GDM1 (cell line): ENCODE results near the gene ELAC1.
A peak's percentile ranks its signal among the peaks of the same experiment; 100 is the strongest.

Source experiments
- DNase-seq: peaks from one replicate; lab custom pipeline; 2025; lab: John Stamatoyannopoulos, UW

Gene ELAC1

DNA sequence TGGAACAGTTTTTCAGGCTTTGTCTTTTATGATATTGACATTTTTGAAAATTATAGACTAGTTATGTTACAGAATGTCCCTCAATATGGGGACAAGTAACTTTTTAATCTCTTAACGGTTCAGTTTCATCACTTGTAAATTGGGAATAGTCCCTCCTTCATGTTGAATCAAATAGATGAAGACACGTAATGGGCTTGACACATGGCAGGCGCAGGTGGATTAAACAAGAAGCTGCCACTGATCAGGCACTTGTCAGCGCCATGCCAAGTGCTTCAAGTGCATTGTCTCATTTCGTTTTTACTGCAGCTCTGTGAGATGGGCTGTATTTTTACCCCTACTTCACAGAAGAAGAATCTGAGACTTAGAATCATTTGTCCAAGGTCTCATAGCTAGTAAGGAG is 52.7 kb downstream of the ELAC1 start:
- DNase-seq = no peak

DNA sequence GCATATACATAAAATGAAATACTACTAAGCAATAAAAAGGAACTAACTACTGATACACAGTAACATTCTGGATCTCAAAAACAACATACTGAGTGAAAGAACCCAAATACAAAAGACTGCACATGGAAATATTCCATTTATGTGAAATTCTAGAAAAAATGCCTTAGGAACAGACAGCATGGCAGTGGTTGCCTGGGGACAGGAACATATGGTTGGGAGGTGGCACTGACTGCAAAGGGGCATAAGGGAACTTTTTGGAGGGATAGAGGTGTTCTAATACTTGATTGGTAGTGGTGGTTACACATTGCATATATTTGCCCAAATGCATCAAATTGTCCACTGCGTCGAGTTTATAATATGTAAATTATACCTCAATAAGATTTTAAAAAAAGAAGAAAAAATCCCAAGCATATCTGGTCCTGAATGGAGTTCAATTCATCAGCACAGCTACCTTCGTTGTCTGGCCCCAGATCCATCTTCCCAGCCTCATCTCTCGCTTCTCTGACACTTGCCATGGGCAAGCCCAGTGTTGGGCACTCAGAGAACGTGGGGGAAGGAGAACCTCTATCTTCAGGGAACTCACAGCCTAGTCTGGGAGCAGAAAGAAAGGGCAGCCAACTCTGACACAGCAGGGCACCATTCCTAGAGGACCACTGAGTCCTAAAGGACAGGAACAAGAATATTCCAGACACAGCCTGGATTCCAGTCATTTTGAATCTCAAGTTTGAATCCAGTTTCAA is 53.6 kb downstream of the ELAC1 start:
- DNase-seq = no peak

DNA sequence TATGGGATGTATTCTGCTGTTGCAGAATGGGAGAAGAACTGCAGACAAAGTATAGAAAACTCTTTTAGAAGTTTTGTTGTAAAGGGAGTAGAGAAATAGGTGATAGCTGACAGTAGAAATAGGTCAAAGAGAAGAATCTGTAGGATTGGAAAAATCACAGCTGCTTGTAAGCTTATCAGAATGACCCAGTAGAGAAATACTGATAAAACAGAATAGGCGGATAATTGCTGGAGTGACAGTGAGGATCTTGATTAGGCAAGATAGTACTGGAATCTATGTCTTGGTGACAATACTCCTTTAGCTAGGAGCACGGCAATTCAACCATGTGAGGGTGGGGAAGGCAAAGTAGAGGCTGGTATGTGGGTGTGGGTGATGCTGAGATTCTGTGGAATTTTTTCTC is 57.7 kb downstream of the ELAC1 start:
- no peak for DNase-seq

DNA sequence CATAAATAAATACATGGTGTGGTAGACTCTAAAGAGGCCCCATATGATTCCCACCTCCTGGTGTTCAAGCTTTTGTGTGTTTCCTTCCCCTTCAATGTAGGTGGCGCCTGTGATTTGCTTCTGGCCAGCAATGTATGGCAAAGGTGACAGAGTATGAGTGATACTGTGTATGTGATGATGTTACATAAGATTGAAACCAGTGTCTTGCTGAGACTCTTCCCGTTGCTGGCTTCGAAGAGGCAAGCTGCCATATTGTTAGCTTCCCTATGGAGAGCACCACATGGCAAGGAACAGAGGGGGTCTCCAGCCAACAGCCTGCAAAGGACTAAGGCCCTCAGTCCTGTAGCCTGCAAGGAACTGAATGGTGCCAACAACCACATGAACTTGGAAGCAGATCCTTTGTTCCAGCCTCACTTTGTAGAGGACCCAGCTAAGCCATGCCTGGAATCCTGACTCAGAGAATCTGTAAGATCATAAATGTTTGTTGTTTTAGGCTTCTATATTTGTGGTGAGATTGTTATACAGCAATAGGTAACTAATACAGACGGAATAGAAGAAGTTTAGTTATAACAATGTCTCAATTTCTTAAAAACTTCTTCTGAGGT is 60.5 kb downstream of the ELAC1 start:
- no peak for DNase-seq

DNA sequence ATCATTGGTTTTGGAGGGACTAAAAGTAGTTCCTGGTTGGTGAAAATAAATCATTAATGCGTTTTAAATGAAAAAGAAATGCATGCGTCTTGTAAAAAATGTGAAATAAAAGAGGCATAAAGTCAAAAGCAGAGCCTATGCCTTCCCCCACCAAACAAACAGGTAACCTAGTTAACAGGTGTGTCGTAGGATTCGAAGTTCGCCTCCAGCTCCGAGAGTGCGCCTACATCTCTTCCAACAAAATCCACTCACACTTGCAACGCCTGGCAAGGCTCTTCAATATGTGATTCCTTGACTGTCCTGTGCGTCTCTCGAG is 61.5 kb downstream of the ELAC1 start:
- DNase-seq = no peak

DNA sequence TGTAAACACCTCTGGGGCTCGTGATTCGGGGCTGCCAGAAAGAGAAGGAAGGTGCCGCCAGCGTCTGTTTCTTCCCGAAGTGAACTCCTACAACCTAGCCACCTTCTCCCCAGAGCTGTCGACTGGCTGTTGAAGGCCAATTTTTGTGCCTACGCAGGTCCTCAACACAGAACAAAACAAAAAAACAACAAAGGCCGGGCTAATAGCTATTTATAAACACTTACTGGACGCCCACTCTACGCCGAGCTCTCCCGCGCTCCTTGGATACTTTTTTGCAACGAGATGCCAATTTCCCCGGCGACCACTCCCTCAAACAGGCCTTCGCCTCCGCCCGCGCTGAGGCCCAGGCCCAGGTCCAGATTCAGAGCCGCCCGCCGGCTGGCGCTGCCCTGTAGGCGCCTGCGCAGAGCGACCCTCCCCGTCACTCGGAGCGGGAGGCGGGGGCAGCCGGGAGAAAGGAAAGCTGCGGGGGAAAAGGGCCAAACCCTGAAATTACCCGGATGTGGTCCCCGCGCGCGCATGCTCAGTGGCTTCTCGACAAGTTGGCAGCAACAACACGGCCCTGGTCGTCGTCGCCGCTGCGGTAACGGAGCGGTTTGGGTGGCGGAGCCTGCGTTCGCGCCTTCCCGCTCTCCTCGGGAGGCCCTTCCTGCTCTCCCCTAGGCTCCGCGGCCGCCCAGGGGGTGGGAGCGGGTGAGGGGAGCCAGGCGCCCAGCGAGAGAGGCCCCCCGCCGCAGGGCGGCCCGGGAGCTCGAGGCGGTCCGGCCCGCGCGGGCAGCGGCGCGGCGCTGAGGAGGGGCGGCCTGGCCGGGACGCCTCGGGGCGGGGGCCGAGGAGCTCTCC is 62.1 kb downstream of the ELAC1 start, which contains the start of gene SMAD4:
Gene SMAD4, plus strand, starts transcription at position 520 of the 843 bp plus-strand sequence. CDS start 16,834 bp downstream, outside the sequence.
- DNase-seq = peak; percentile 92

DNA sequence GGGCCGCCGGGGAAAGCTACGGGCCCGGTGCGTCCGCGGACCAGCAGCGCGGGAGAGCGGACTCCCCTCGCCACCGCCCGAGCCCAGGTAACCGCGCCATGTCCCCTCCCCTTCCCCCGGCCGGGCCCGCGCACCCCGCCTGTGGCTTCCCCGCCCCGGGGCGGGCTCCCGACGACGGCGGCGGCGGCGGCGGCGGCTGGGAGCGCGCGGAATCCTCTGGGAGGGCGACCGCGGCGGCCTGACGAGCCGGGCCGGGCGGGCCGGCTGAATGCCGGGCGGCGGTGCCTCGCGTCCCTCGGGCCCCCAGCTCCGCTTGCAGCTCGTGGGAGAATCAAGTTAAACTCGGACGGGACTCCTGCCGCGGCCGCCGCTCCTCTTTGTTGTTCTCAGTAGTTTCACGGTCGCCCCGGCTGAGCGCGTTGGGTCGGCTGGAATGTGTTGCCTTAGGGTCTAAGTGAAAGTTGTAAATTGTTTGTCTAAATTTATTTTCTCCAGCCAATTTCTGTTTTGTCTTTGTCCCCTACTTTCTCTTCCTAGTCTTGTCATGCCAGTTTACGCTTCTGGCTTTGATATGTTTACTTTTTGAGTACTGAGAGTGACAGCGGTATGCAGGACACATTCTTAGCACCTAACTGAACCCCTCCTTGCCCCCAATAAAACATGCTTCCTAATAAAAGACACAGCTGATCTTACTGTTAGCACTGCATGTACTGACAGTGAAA is 62.9 kb downstream of the ELAC1 start:
- DNase-seq = peak; percentile 60

DNA sequence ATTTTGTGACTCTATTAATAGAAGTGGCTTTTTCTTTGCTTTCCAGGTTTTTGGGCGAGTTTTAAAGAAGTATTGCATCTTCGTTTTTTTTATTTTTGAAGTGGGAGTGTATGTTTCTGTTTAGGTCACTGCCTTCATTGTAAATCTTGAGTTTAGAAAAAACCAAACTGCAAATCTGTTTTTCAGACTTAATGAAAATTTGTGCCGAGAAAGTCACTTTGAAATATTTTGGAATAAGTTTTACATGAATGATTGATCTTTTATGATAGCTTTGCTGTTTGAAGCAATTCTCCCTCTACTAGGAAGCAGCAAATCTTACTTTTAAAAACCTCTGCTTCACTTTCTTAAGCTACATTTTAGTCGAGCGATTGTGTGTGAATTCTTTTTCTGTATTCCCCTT is 64.4 kb downstream of the ELAC1 start:
- DNase-seq = no peak

DNA sequence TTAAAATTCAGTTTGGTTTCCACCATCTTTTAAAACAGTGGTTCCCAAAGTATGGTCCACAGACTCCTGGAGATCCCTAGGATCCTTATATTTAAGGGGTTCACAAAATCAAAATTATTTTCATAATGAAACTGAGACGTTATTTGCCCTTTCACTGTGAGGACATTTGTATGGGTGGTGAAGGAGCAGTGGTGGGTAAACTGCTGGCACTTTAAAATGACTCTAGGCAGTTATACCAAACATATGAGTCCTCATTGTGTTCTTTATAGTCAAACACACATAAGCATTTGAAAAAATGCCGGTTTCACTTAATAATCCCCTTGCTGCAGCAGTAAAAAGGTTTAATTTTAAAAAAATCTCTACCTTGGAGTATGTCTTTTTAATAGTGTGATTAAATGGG is 69.4 kb downstream of the ELAC1 start:
- DNase-seq = no peak
